K562 (cell line): ENCODE data around the gene GLI1. TPM values are rescaled to one million over a fixed set of nuclear protein-coding genes. Genes with fewer than 3 reads are reported as not detected.

Source experiments
- BCOR ChIP-seq: fragments of 450-650 bp; IDR thresholded peaks from 2 replicates; pipeline ENCODE4 v1.6.1; 2016
- ELF1 ChIP-seq: fragments of 200-800 bp; sonication (Bioruptor generic); IDR thresholded peaks from 2 replicates; pipeline ENCODE4 v1.6.1; 2016; ENCODE audit warnings: missing genetic modification characterization, missing compliant biosample characterization
- ELF2 ChIP-seq: fragments of 250-450 bp; sonication (Bioruptor Pico); IDR thresholded peaks from 2 replicates; pipeline ENCODE4 v1.5.0; 2021; ENCODE audit warnings: mild to moderate bottlenecking
- SMARCA5 ChIP-seq: fragments of 450-650 bp; IDR thresholded peaks from 2 replicates; pipeline ENCODE4 v1.6.1; 2016
- ZKSCAN8 ChIP-seq: fragments of 200-800 bp; sonication (Bioruptor generic); IDR thresholded peaks from 2 replicates; pipeline ENCODE4 v1.6.1; 2016; ENCODE audit warnings: missing genetic modification characterization, missing compliant biosample characterization
- polyA plus RNA-seq, 8 experiments: library from polyadenylated mRNA; depleted of rRNA in 4 of 8; stranded (reverse) in 5 of 8; unstranded in 3 of 8; fragments of >200 nt; fragmentation: Nextera tagmentation in 2 of 8; fragmentation: Illumina TruSeq in 1 of 8; extraction: Ambion mirVana in 2 of 8; extraction: Trizol in 1 of 8; gene quantifications; 2 replicates each; pipeline versions ENCODE4 v1.2.1 to v1.2.3, GENCODE V29; 2011 to 2014; ENCODE audit warnings: inconsistent platforms in 1 of 8, missing spikeins in 1 of 8
- total RNA-seq, 7 experiments: library from RNA; depleted of rRNA in 6 of 7; stranded (reverse); fragments of >200 nt in 6 of 7; fragmentation: Illumina TruSeq in 2 of 7; extraction: Trizol in 2 of 7; gene quantifications; 2 replicates each; pipeline versions ENCODE4 v1.2.1 to v1.2.3, GENCODE V29; 2011 to 2021; ENCODE audit warnings: low replicate concordance in 1 of 7
- TF ChIP-seq, protein P1 (sequence below), 2 experiments: fragments of 450-650 bp; formaldehyde crosslinking in 1 of 2; IDR thresholded peaks; 2 replicates each; pipeline versions ENCODE4 v1.4.0 to v1.6.1; 2014 to 2020; ENCODE audit warnings: mild to moderate bottlenecking in 2 of 2, borderline replicate concordance in 1 of 2, low read depth in 1 of 2
- TF ChIP-seq, protein P2 (sequence below): fragments of 450-650 bp; formaldehyde crosslinking; IDR thresholded peaks from 2 replicates; pipeline ENCODE4 v1.4.0; 2020; ENCODE audit warnings: mild to moderate bottlenecking, moderate library complexity
- TF ChIP-seq, protein P3 (sequence below): sonication (generic); formaldehyde crosslinking; IDR thresholded peaks from 2 replicates; pipeline ENCODE4 v1.8.0; 2023; ENCODE audit warnings: missing genetic modification reagents, mild to moderate bottlenecking, borderline replicate concordance

Gene GLI1
- total and polyA plus RNA-seq, 9 of the 15 experiments (the other 6 are each of a cell fraction or from before 2014, with no cell fraction given), result 0.24 to 3.7 (median 0.61) TPM

DNA sequence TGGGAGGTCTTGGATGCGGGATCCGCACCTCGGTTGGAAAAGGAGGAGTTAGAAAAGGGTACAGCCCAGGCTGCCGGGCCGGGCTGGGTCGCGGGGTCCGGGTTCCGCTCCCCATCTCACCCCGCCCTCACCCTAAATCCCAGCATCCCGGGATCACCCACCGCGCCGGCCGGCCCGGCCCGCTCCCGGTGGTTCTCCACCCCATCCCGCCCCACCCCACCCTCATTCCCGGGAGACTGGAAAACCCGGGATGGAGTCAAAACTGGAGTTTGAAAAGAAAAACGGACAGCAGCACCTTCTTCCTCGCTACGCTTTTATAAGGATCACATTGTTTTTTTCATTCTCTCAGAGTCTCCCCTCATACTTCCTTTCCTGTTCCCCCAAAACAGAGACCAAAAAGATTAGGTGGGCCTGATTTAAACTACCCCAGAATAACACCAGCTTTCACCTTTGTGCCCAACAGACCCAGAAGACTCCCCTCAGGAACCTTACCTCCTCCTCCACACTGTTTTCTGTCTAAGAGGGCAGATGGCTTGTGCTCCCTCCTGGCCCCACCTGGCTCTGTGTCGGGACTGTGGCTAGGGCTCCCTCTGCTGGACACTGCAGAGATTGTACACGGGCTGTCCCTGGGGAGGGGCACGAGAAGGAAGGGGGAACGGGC lies 2.8 kb downstream of the GLI1 start (continued):
- TF ChIP-seq, protein P1, sequence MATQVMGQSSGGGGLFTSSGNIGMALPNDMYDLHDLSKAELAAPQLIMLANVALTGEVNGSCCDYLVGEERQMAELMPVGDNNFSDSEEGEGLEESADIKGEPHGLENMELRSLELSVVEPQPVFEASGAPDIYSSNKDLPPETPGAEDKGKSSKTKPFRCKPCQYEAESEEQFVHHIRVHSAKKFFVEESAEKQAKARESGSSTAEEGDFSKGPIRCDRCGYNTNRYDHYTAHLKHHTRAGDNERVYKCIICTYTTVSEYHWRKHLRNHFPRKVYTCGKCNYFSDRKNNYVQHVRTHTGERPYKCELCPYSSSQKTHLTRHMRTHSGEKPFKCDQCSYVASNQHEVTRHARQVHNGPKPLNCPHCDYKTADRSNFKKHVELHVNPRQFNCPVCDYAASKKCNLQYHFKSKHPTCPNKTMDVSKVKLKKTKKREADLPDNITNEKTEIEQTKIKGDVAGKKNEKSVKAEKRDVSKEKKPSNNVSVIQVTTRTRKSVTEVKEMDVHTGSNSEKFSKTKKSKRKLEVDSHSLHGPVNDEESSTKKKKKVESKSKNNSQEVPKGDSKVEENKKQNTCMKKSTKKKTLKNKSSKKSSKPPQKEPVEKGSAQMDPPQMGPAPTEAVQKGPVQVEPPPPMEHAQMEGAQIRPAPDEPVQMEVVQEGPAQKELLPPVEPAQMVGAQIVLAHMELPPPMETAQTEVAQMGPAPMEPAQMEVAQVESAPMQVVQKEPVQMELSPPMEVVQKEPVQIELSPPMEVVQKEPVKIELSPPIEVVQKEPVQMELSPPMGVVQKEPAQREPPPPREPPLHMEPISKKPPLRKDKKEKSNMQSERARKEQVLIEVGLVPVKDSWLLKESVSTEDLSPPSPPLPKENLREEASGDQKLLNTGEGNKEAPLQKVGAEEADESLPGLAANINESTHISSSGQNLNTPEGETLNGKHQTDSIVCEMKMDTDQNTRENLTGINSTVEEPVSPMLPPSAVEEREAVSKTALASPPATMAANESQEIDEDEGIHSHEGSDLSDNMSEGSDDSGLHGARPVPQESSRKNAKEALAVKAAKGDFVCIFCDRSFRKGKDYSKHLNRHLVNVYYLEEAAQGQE (IDR thresholded peaks at IDR 0.05; ENCODE audit: borderline replicate concordance), result peak; percentile 75
- TF ChIP-seq, protein P1 (CRISPR knock-in tag; IDR thresholded peaks at IDR 0.05; ENCODE audit: low read depth), result no peak
- TF ChIP-seq BCOR, result peak; percentile 84
- TF ChIP-seq, protein P2, sequence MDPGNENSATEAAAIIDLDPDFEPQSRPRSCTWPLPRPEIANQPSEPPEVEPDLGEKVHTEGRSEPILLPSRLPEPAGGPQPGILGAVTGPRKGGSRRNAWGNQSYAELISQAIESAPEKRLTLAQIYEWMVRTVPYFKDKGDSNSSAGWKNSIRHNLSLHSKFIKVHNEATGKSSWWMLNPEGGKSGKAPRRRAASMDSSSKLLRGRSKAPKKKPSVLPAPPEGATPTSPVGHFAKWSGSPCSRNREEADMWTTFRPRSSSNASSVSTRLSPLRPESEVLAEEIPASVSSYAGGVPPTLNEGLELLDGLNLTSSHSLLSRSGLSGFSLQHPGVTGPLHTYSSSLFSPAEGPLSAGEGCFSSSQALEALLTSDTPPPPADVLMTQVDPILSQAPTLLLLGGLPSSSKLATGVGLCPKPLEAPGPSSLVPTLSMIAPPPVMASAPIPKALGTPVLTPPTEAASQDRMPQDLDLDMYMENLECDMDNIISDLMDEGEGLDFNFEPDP (CRISPR knock-in tag), result no peak
- TF ChIP-seq ELF2, result no peak
- no peak for TF ChIP-seq ELF1 (tag)
- no peak for TF ChIP-seq ZKSCAN8 (CRISPR knock-in tag)
- TF ChIP-seq SMARCA5, result no peak
- TF ChIP-seq, protein P3, sequence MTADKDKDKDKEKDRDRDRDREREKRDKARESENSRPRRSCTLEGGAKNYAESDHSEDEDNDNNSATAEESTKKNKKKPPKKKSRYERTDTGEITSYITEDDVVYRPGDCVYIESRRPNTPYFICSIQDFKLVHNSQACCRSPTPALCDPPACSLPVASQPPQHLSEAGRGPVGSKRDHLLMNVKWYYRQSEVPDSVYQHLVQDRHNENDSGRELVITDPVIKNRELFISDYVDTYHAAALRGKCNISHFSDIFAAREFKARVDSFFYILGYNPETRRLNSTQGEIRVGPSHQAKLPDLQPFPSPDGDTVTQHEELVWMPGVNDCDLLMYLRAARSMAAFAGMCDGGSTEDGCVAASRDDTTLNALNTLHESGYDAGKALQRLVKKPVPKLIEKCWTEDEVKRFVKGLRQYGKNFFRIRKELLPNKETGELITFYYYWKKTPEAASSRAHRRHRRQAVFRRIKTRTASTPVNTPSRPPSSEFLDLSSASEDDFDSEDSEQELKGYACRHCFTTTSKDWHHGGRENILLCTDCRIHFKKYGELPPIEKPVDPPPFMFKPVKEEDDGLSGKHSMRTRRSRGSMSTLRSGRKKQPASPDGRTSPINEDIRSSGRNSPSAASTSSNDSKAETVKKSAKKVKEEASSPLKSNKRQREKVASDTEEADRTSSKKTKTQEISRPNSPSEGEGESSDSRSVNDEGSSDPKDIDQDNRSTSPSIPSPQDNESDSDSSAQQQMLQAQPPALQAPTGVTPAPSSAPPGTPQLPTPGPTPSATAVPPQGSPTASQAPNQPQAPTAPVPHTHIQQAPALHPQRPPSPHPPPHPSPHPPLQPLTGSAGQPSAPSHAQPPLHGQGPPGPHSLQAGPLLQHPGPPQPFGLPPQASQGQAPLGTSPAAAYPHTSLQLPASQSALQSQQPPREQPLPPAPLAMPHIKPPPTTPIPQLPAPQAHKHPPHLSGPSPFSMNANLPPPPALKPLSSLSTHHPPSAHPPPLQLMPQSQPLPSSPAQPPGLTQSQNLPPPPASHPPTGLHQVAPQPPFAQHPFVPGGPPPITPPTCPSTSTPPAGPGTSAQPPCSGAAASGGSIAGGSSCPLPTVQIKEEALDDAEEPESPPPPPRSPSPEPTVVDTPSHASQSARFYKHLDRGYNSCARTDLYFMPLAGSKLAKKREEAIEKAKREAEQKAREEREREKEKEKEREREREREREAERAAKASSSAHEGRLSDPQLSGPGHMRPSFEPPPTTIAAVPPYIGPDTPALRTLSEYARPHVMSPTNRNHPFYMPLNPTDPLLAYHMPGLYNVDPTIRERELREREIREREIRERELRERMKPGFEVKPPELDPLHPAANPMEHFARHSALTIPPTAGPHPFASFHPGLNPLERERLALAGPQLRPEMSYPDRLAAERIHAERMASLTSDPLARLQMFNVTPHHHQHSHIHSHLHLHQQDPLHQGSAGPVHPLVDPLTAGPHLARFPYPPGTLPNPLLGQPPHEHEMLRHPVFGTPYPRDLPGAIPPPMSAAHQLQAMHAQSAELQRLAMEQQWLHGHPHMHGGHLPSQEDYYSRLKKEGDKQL (CRISPR knock-in tag), result no peak
